A673 (cell line): ENCODE measurements around the gene PGAP6.
"Not testable (repeated sequence)": the region's sequence is repeated elsewhere in the genome, so short reads cannot be mapped to it uniquely, and the experiment has no call there.

Experiments
- CTCF ChIP-seq: fragments of 300-800, 200-600 bp; sonication (generic); conservative IDR thresholded peaks from 2 replicates; pipeline ENCODE4 v1.5.1; 2017; ENCODE audit warnings: low read depth, mild to moderate bottlenecking, antibody characterized with exemption, low read length, moderate library complexity, mixed read lengths
- EZH2 ChIP-seq: fragments of 200-600 bp; sonication (generic); IDR thresholded peaks from 2 replicates; pipeline ENCODE4 v1.6.1; 2017; ENCODE audit warnings: borderline replicate concordance, low read depth, mild to moderate bottlenecking, mixed read lengths, antibody characterized with exemption, low read length; ENCODE audit not compliant: poor library complexity, severe bottlenecking

- TF ChIP-seq CTCF, EZH2: not testable (repeated sequence)
Observed at GRCh38 chr16:341974-342336, 39.8 kb downstream of the PGAP6 start.
